AG04450 (cell line): Measurements from ENCODE around the gene KRTAP5-8. TPM values are rescaled to one million over a fixed set of nuclear protein-coding genes. Genes with fewer than 3 reads are reported as not detected.
"Not testable (repeated sequence)": the region's sequence is repeated elsewhere in the genome, so short reads cannot be mapped to it uniquely, and the experiment has no call there.

Experiments used
- CTCF ChIA-PET: fragments of 300-600, 350-600 bp; formaldehyde crosslinking; extraction: SDS; loops from one replicate; lab custom pipeline; 2022; ENCODE audit warnings: antibody characterized with exemption, inconsistent platforms; lab: Charles Lee
- POLR2A ChIA-PET: fragments of 350-600 bp; formaldehyde crosslinking; extraction: SDS; loops from one replicate; lab custom pipeline; 2021; ENCODE audit warnings: antibody characterized with exemption, inconsistent platforms; lab: Yijun Ruan, JAX
- DNase-seq: peaks from one replicate; pipeline ENCODE4 v3.0.0-alpha.2; 2011; ENCODE audit warnings: low read depth, low spot score
- H3K27ac ChIP-seq: one replicate; pipeline ENCODE4 v1.5.1; 2012; ENCODE audit warnings: low read depth, low read length, control low read depth
- H3K27me3 ChIP-seq: one replicate; pipeline ENCODE4 v1.6.0; 2012; ENCODE audit warnings: low read length; ENCODE audit not compliant: control insufficient read depth, insufficient read depth
- H3K4me3 ChIP-seq: 2 replicates; pipeline ENCODE4 v1.5.1; 2011; ENCODE audit warnings: mild to moderate bottlenecking, low read depth, low read length, control low read depth
- H3K9me3 ChIP-seq: 2 replicates; pipeline ENCODE4 v1.5.1; 2012; ENCODE audit warnings: low read length; ENCODE audit not compliant: control insufficient read depth, insufficient read depth
- polyA plus RNA-seq: library from polyadenylated mRNA; depleted of rRNA; stranded (reverse); fragments of >200 nt; gene quantifications from 2 replicates; pipeline ENCODE4 v1.2.3, GENCODE V29; 2011
- TF ChIP-seq, protein P1 (sequence below): IDR thresholded peaks from 2 replicates; pipeline ENCODE4 v1.5.1; 2011; ENCODE audit warnings: low read depth, low read length, control low read depth, inconsistent platforms

KRTAP5-8 gene
- polyA plus RNA-seq, 1 experiment = 0.06 TPM

DNA sequence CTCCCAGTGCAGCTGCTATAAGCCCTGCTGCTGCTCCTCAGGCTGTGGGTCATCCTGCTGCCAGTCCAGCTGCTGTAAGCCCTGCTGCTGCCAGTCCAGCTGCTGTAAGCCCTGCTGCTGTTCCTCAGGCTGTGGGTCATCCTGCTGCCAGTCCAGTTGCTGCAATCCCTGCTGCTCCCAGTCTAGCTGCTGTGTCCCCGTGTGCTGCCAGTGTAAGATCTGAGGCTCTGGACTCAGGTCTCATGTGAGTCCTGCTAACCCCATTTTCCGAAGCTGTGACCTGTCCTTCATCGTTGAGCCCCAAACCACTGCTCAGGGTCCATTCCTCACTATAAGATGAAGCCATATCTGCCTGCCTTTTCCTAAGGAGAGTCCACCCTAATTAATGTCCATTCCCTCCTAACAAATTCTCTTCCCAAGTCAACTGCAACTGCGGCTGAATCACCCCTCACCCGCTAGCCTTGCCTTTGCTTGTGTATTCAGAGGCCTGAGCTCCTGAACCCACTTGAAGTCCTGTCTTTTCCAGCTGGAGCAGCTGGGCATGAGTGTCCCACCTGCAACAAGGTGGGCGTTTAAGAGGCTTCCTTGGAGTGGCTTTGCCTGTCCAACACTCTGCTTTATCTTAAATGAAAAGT is 10.1 kb upstream of the KRTAP5-8 start:
- no peak overlapping the region for H3K4me3 ChIP-seq
- ChIA-PET POLR2A (no interaction called here), CTCF (no interaction called here)
- no peak overlapping the region for H3K27ac ChIP-seq
- no peak for DNase-seq
- H3K27me3 ChIP-seq = no peaks in the 10 kb centered on the region
- H3K9me3 ChIP-seq = no peaks in the 10 kb centered on the region
- TF ChIP-seq, protein P1, sequence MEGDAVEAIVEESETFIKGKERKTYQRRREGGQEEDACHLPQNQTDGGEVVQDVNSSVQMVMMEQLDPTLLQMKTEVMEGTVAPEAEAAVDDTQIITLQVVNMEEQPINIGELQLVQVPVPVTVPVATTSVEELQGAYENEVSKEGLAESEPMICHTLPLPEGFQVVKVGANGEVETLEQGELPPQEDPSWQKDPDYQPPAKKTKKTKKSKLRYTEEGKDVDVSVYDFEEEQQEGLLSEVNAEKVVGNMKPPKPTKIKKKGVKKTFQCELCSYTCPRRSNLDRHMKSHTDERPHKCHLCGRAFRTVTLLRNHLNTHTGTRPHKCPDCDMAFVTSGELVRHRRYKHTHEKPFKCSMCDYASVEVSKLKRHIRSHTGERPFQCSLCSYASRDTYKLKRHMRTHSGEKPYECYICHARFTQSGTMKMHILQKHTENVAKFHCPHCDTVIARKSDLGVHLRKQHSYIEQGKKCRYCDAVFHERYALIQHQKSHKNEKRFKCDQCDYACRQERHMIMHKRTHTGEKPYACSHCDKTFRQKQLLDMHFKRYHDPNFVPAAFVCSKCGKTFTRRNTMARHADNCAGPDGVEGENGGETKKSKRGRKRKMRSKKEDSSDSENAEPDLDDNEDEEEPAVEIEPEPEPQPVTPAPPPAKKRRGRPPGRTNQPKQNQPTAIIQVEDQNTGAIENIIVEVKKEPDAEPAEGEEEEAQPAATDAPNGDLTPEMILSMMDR = no peak

DNA sequence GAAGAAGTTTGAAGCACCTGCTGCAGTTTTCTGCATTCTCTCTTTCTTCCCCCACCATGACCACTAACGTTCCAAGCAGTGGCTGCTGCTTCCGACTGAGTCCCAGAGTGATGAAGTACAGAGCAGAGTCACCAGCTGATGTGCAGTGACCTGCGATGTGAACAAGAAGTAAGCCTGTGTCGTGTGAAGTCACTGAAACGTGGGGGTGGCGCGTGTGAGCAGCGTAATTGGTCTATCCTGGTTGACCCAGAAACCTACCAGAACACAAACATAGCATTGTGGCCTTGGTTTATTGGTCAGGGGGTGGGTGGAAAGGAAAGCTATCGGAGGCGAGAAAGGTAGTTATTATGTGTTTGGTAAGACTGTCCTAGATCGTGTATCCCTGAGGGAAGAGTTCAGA is 7.2 kb upstream of the KRTAP5-8 start:
- no peak for DNase-seq
- TF ChIP-seq, protein P1 = no peak
- Histone ChIP-seq H3K4me3 (no peak overlapping the region), H3K9me3 (no peaks in the 10 kb centered on the region), H3K27ac (no peak overlapping the region), H3K27me3 (no peaks in the 10 kb centered on the region)
- CTCF ChIA-PET = no interaction called here
- POLR2A ChIA-PET = no interaction called here

DNA sequence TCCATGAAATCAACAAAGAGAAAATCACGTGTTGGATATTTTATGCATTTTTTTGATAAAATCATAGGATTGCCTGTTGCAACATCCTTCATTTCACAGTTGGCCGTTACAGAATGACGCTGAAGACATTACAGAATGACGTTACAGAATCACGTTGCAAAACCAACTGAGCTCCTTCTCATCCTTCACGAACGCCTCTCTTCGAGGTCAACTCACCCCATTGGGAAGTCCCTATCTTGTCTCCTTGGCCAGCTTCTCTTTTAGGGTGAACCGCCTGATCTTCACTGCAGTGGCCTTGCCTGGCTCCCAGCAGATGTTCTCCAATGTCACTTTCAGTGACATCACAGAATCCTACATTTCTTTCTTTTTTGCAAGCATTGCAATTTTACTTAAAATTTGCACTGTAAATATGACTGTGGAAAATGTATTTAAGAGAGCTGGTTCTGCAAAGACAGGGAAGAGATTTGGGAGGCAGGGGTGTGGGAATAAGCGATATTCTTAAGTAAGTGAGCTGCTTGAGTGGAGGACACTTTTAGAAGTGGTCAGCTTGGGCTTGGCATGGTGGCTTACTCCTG is 5.7 kb upstream of the KRTAP5-8 start:
- Histone ChIP-seq H3K4me3 (no peak overlapping the region), H3K27me3 (peaks cover 2% of the 10 kb centered on the region), H3K9me3 (no peaks in the 10 kb centered on the region), H3K27ac (no peak overlapping the region)
- ChIA-PET CTCF (interaction anchor here (1.2 kb wide), 1 partner anchor 48 kb away, joined by 4 read pairs; no protein-coding TSS in a partner anchor), POLR2A (no interaction called here)
- DNase-seq = no peak
- TF ChIP-seq, protein P1 = no peak

DNA sequence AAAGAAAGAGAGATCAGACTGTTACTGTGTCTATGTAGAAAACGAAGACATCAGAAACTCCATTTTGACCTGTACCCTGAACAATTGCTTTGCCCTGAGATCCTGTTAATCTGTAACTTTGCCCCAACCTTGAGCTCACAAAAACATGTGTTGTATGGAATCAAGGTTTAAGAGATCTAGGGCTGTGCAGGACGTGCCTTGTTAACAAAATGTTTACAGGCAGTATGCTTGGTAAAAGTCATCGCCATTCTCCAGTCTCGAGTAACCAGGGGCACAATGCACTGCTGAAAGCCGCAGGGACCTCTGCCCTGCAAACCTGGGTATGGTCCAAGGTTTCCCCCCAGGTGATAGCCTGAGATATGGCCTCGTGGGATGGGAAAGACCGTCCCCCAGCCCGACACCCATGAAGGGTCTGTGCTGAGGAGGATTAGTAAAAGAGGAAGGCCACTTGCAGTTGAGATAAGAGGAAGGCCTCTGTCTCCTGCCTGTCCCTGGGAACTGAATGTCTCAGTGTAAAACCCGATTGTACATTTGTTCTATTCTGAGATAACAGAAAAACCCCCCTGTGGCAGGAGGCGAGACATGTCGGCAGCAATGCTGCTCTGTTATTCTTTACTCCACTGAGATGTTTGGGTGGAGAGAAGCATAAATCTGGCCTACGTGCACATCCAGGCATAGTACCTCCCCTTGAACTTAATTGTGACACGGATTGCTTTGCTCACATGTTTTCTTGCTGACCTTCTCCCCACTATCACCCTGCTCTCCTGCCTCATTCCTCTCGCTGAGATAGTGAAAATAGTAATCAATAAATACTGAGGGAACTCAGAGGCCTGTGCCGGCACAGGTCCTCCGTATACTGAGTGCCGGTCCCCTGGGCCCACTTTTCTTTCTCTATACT is 2.9 kb upstream of the KRTAP5-8 start:
- POLR2A ChIA-PET, H3K9me3 ChIP-seq, H3K4me3 ChIP-seq, H3K27me3 ChIP-seq, H3K27ac ChIP-seq, DNase-seq, CTCF ChIA-PET: not testable (repeated sequence)

DNA sequence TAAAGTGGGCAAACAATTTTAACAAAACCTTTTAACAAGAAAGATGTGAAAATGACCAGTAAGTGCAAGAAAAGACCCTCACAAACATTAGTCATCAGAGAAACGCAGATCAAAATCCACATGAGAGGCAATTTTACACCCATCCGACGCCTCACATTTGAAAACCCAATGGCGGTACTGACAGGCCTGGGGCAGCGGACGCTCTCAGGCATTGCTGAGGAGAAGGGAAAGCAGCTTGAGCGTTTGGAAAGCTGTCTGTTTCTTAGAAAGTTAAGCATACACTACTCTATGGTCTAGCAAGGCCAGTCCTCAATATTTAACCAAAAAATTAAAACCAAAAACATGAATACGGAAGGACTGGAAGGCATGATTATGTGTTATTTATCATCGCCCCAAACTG is 2.0 kb upstream of the KRTAP5-8 start:
- Histone ChIP-seq H3K27ac (no peak overlapping the region), H3K9me3 (no peaks in the 10 kb centered on the region), H3K4me3 (no peak overlapping the region), H3K27me3 (peaks cover 2% of the 10 kb centered on the region)
- POLR2A ChIA-PET = no interaction called here
- DNase-seq = no peak
- TF ChIP-seq, protein P1 = no peak
- CTCF ChIA-PET = no interaction called here
